ENCODE data around the gene KLF13.
A peak's percentile ranks its signal among the peaks of the same experiment; 100 is the strongest.

The KLF13 gene

GRCh38 chr15:31326156-31326874, at the start of gene KLF13:
KLF13 (plus strand) TSS chr15:31326835; CDS start chr15:31327213, 378 bp downstream.
- Mint-ChIP-seq H3K36me3 (ENCODE audit: low read depth) (no peaks in the 10 kb centered on the region), H3K4me3 (peak within 1 kb of the TSS; percentile 82 to 94 (median 90))
- TF ChIP-seq CTCF (IDR thresholded peaks at IDR 0.05; ENCODE audit: unreplicated experiment in 3 of 3), result no peak

GRCh38 chr15:31277335-31278060, 49.1 kb upstream of the KLF13 start:
- Mint-ChIP-seq H3K36me3 (ENCODE audit: low read depth) (no peaks in the 10 kb centered on the region), H3K9me3 (no peaks in the 10 kb centered on the region), H3K4me1 (peaks cover 54% of the 10 kb centered on the region), H3K27ac (no peak overlapping the region), H3K27me3 (ENCODE audit: low read depth) (peaks cover 9% of the 10 kb centered on the region), H3K4me3 (no peak overlapping the region)
- TF ChIP-seq CTCF (IDR thresholded peaks at IDR 0.05; ENCODE audit: unreplicated experiment in 3 of 3), result no peak

More at GRCh38 chr15:31326156-31326874, at the start of gene KLF13:
- peaks cover 34% of the 10 kb centered on the region for H3K4me1 Mint-ChIP-seq
- H3K27ac Mint-ChIP-seq, result peak within 1 kb of the TSS; percentile 19 to 98 (median 64)
- no peaks in the 10 kb centered on the region for H3K9me3 Mint-ChIP-seq
- H3K27me3 Mint-ChIP-seq (ENCODE audit: low read depth), result peaks cover 3% of the 10 kb centered on the region

GRCh38 chr15:31278061-31278445, 48.6 kb upstream of the KLF13 start:
- Mint-ChIP-seq H3K36me3 (ENCODE audit: low read depth) (no peaks in the 10 kb centered on the region), H3K27ac (peak overlapping the region in 1 of 3 experiments; percentile 18)
- TF ChIP-seq CTCF (IDR thresholded peaks at IDR 0.05; ENCODE audit: unreplicated experiment in 3 of 3), result no peak

GRCh38 chr15:31278544-31279220, 48.0 kb upstream of the KLF13 start:
- H3K4me3 Mint-ChIP-seq, result no peak overlapping the region
- H3K9me3 Mint-ChIP-seq, result no peaks in the 10 kb centered on the region
- H3K27ac Mint-ChIP-seq, result peak overlapping the region; percentile 47 to 77 (median 72)
- no peaks in the 10 kb centered on the region for H3K36me3 Mint-ChIP-seq (ENCODE audit: low read depth)
- peaks cover 9% of the 10 kb centered on the region for H3K27me3 Mint-ChIP-seq (ENCODE audit: low read depth)
- peaks cover 46% of the 10 kb centered on the region for H3K4me1 Mint-ChIP-seq
- no peak for TF ChIP-seq CTCF (IDR thresholded peaks at IDR 0.05; ENCODE audit: unreplicated experiment in 3 of 3)

More at GRCh38 chr15:31278061-31278445, 48.6 kb upstream of the KLF13 start:
- no peaks in the 10 kb centered on the region for H3K9me3 Mint-ChIP-seq
- peaks cover 9% of the 10 kb centered on the region for H3K27me3 Mint-ChIP-seq (ENCODE audit: low read depth)
- H3K4me3 Mint-ChIP-seq, result no peak overlapping the region
- peaks cover 51% of the 10 kb centered on the region for H3K4me1 Mint-ChIP-seq

- Mint-ChIP-seq H3K4me1 (peaks cover 45% of the 10 kb centered on the region), H3K36me3 (ENCODE audit: low read depth) (no peaks in the 10 kb centered on the region), H3K4me3 (peak overlapping the region in 1 of 3 experiments; percentile 34), H3K9me3 (no peaks in the 10 kb centered on the region), H3K27me3 (ENCODE audit: low read depth) (peaks cover 9% of the 10 kb centered on the region), H3K27ac (peak overlapping the region; percentile 47 to 77 (median 72))
- TF ChIP-seq CTCF (IDR thresholded peaks at IDR 0.05; ENCODE audit: unreplicated experiment in 3 of 3), result no peak
These were observed 47.2 kb upstream of the KLF13 start for GRCh38 chr15:31279221-31280045.
